Stimulated activated CD8-positive, alpha-beta memory T cell treated with anti-CD3 and anti-CD28 coated beads, Interleukin-15, amount 100 ng/mL, for 24 hours (primary cell): ENCODE results near the gene FGF22.
"Not testable (repeated sequence)": the region's sequence is repeated elsewhere in the genome, so short reads cannot be mapped to it uniquely, and the experiment has no call there.

Experiments
- DNase-seq: peaks from one replicate; pipeline ENCODE4 v3.0.0-alpha.2; 2020; ENCODE audit warnings: low read depth

FGF22 gene

GRCh38 chr19:622666-623065 is 17.0 kb upstream of the FGF22 start:
- DNase-seq = no peak

GRCh38 chr19:623175-623916 is 16.3 kb upstream of the FGF22 start:
- no peak for DNase-seq

- no peak for DNase-seq
Measured at GRCh38 chr19:623974-624373, 15.7 kb upstream of the FGF22 start.

- DNase-seq = no peak
Measured at GRCh38 chr19:624433-625109, 15.1 kb upstream of the FGF22 start.

- DNase-seq = no peak
Measured at GRCh38 chr19:625257-625656, 14.4 kb upstream of the FGF22 start.

- DNase-seq = not testable (repeated sequence)
Measured at GRCh38 chr19:626566-626965, 13.1 kb upstream of the FGF22 start.

GRCh38 chr19:628168-628567 is 11.5 kb upstream of the FGF22 start:
- DNase-seq = no peak

- DNase-seq = not testable (repeated sequence)
Measured at GRCh38 chr19:629515-629914, 10.2 kb upstream of the FGF22 start.

- no peak for DNase-seq
Measured at GRCh38 chr19:629961-630714, 9.5 kb upstream of the FGF22 start.

GRCh38 chr19:632579-633067 is 7.1 kb upstream of the FGF22 start:
- no peak for DNase-seq

- DNase-seq = peak; percentile 91
Measured at GRCh38 chr19:633068-633785, 6.5 kb upstream of the FGF22 start, which contains the start of gene POLRMT. POLRMT (minus strand) TSS chr19:633537; CDS start chr19:633512, 25 bp downstream.

GRCh38 chr19:633786-634639 is 5.7 kb upstream of the FGF22 start:
- DNase-seq = no peak

GRCh38 chr19:634975-635652 is 4.6 kb upstream of the FGF22 start:
- DNase-seq = no peak

- no peak for DNase-seq
Measured at GRCh38 chr19:638906-639252, 800 bp upstream of the FGF22 start.

GRCh38 chr19:640161-640558 is 481 bp downstream of the FGF22 start:
- no peak for DNase-seq

- DNase-seq = no peak
Measured at GRCh38 chr19:640606-641189, 1.0 kb downstream of the FGF22 start.

- DNase-seq = no peak
Measured at GRCh38 chr19:641702-642101, 2.0 kb downstream of the FGF22 start.

GRCh38 chr19:642767-643727 is 3.4 kb downstream of the FGF22 start:
- no peak for DNase-seq

- DNase-seq = no peak
Measured at GRCh38 chr19:643736-644135, 4.1 kb downstream of the FGF22 start.
